ENCODE data around the gene ERBB2. TPM values are rescaled to one million over a fixed set of nuclear protein-coding genes. Genes with fewer than 3 reads are reported as not detected.
A peak's percentile ranks its signal among the peaks of the same experiment; 100 is the strongest.

The ERBB2 gene
- total and polyA plus RNA-seq, 2 of the 13 experiments (the other 11 are each of a cell fraction or from before 2014, with no cell fraction given), result 57.7 to 64.1 TPM

DNA sequence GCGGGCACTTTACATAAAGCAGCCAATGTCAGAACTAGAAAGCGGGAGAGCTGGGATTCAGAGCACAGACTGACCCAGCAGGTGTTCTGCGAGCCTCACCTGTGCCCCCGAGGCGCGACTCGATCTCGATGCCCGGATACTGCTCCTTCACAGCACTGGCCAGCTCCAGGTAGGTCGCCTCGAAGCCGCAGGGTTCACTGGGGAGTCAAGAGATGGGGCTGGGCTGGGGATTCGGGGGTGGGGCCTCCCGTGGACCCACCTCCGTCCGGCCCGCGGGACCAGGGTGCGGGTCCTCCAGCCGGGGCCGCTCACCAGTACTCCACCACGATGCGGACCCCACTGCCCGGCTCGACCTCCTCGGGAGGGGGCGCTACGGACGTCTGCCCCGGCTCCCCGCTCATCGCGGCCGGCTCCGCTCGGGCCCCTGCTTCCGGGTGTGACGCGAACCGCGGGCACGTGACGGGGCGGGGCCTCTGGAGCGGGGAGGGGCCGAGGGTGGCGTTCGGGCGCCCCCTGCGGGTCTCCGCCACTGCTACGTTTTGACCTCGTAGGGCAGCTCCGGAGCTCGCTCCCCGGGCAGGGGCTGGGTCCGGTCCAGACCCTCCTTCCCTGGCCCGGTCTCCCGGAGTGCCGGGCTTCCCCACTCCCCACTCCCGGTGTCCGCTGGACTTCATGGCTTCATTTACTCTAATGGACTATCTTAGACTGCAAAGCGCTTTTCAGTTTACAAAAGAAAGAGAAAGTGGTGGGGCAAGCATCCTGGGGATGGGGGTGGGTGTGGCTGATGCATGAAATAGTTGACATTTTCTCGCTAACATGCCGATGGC lies 30.4 kb downstream of the ERBB2 start, which contains the start of gene MIEN1 (continued):
- TF ChIP-seq ETV5 (CRISPR knock-in tag; IDR thresholded peaks at IDR 0.05; ENCODE audit: borderline replicate concordance) (peak; percentile 79), SIN3B (IDR thresholded peaks at IDR 0.05; ENCODE audit: low read length) (no peak), ZNF766 (CRISPR knock-in tag; IDR thresholded peaks at IDR 0.05; ENCODE audit: borderline replicate concordance) (0 out of 2 replicates have a peak, but pooled peaks have one; percentile 50), PBX2 (CRISPR knock-in tag; IDR thresholded peaks at IDR 0.05) (no peak), POLR2AphosphoS2 (IDR thresholded peaks at IDR 0.05; ENCODE audit: low read depth, low read length) (peak; percentile 36; the same call in 1 of the 2 replicates), MXD1 (CRISPR knock-in tag; IDR thresholded peaks at IDR 0.05) (peak; percentile 86; the same call in 1 of the 2 replicates), ZNF816 (CRISPR knock-in tag; IDR thresholded peaks at IDR 0.05; ENCODE audit: borderline replicate concordance) (no peak; the same call in 1 of the 2 replicates), THYN1 (CRISPR knock-in tag; IDR thresholded peaks at IDR 0.05; ENCODE audit: borderline replicate concordance, low read depth) (peak; percentile 89; the same call in 1 of the 2 replicates), TGIF2 (CRISPR knock-in tag; IDR thresholded peaks at IDR 0.05) (peak; percentile 21; the same call in 1 of the 2 replicates), ELF1 (CRISPR knock-in tag; IDR thresholded peaks at IDR 0.05) (peak; percentile 99), DR1 (CRISPR knock-in tag; IDR thresholded peaks at IDR 0.05) (no peak; the same call in 1 of the 2 replicates), KDM1A (CRISPR knock-in tag; IDR thresholded peaks at IDR 0.05) (peak; percentile 16; the same call in 1 of the 2 replicates), TBP (CRISPR knock-in tag; IDR thresholded peaks at IDR 0.05) (0 out of 2 replicates have a peak, but pooled peaks have one; percentile 81), POLR2G (IDR thresholded peaks at IDR 0.05; ENCODE audit: low read depth, low read length) (peak; percentile 77), HCFC1 (IDR thresholded peaks at IDR 0.05; ENCODE audit: low read depth, low read length) (peak; percentile 47; the same call in 1 of the 2 replicates)
- TF ChIP-seq, protein P1, sequence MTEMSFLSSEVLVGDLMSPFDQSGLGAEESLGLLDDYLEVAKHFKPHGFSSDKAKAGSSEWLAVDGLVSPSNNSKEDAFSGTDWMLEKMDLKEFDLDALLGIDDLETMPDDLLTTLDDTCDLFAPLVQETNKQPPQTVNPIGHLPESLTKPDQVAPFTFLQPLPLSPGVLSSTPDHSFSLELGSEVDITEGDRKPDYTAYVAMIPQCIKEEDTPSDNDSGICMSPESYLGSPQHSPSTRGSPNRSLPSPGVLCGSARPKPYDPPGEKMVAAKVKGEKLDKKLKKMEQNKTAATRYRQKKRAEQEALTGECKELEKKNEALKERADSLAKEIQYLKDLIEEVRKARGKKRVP (CRISPR knock-in tag; IDR thresholded peaks at IDR 0.05), result peak in 1 of 2 experiments; percentile 75; a peak in 2 of 4 replicates
- TF ChIP-seq, protein P2, sequence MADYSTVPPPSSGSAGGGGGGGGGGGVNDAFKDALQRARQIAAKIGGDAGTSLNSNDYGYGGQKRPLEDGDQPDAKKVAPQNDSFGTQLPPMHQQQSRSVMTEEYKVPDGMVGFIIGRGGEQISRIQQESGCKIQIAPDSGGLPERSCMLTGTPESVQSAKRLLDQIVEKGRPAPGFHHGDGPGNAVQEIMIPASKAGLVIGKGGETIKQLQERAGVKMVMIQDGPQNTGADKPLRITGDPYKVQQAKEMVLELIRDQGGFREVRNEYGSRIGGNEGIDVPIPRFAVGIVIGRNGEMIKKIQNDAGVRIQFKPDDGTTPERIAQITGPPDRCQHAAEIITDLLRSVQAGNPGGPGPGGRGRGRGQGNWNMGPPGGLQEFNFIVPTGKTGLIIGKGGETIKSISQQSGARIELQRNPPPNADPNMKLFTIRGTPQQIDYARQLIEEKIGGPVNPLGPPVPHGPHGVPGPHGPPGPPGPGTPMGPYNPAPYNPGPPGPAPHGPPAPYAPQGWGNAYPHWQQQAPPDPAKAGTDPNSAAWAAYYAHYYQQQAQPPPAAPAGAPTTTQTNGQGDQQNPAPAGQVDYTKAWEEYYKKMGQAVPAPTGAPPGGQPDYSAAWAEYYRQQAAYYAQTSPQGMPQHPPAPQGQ (CRISPR knock-in tag; IDR thresholded peaks at IDR 0.05; ENCODE audit: borderline replicate concordance), result no peak; the same call in 1 of the 2 replicates
- TF ChIP-seq, protein P3, sequence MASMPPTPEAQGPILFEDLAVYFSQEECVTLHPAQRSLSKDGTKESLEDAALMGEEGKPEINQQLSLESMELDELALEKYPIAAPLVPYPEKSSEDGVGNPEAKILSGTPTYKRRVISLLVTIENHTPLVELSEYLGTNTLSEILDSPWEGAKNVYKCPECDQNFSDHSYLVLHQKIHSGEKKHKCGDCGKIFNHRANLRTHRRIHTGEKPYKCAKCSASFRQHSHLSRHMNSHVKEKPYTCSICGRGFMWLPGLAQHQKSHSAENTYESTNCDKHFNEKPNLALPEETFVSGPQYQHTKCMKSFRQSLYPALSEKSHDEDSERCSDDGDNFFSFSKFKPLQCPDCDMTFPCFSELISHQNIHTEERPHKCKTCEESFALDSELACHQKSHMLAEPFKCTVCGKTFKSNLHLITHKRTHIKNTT (CRISPR knock-in tag; IDR thresholded peaks at IDR 0.05), result no peak
- TF ChIP-seq, protein P4, sequence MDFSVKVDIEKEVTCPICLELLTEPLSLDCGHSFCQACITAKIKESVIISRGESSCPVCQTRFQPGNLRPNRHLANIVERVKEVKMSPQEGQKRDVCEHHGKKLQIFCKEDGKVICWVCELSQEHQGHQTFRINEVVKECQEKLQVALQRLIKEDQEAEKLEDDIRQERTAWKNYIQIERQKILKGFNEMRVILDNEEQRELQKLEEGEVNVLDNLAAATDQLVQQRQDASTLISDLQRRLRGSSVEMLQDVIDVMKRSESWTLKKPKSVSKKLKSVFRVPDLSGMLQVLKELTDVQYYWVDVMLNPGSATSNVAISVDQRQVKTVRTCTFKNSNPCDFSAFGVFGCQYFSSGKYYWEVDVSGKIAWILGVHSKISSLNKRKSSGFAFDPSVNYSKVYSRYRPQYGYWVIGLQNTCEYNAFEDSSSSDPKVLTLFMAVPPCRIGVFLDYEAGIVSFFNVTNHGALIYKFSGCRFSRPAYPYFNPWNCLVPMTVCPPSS (IDR thresholded peaks at IDR 0.05), result no peak
